CD4-positive, alpha-beta T cell (primary cell): ENCODE measurements around the gene UTP15. TPM values are rescaled to one million over a fixed set of nuclear protein-coding genes. Genes with fewer than 3 reads are reported as not detected.
A peak's percentile ranks its signal among the peaks of the same experiment; 100 is the strongest.

Source experiments
- ATAC-seq: fragments of 200-7000 bp; cut with Tn5 transposase; one replicate; pipeline ENCODE4 v1.10.0; 2022; ENCODE audit warnings: mild to moderate bottlenecking; ENCODE audit not compliant: poor library complexity
- CTCF ChIA-PET: fragments of 350-600 bp; sonication (Branson Sonifier 250); formaldehyde crosslinking; loops from one replicate; lab custom pipeline; 2021; ENCODE audit warnings: antibody characterized with exemption, inconsistent platforms; lab: Charles Lee
- POLR2A ChIA-PET: fragments of 350-600 bp; sonication (Branson Sonifier 250); formaldehyde crosslinking; loops from one replicate; lab custom pipeline; 2021; ENCODE audit warnings: antibody characterized with exemption, inconsistent platforms; lab: Charles Lee
- DNase-seq, 14 experiments: peaks; one replicate each; pipeline ENCODE4 v3.0.0-alpha.2; 2013 to 2020; ENCODE audit warnings: mixed read lengths in 2 of 14
- H3K27ac ChIP-seq, 2 donors: one replicate each; pipeline versions ENCODE4 v1.5.1 to v1.7.0; 2013; ENCODE audit warnings: low read length in 2 of 2, low read depth in 1 of 2, mild to moderate bottlenecking in 1 of 2
- H3K27me3 ChIP-seq, 2 experiments: 1 replicate in 1 of 2; 2 replicates in 1 of 2; pipeline versions ENCODE4 v1.6.1 to v1.7.0; 2013; ENCODE audit warnings: low read length in 2 of 2, control low read depth in 1 of 2, mild to moderate bottlenecking in 1 of 2, moderate library complexity in 1 of 2; ENCODE audit not compliant: insufficient read depth in 2 of 2, control insufficient read depth in 1 of 2
- H3K36me3 ChIP-seq: one replicate; pipeline ENCODE4 v1.6.1; 2013; ENCODE audit warnings: low read length, control low read depth; ENCODE audit not compliant: insufficient read depth
- H3K4me1 ChIP-seq: one replicate; pipeline ENCODE4 v1.6.1; 2013; ENCODE audit warnings: low read length, control low read depth; ENCODE audit not compliant: insufficient read depth
- H3K4me3 ChIP-seq: one replicate; pipeline ENCODE4 v1.5.1; 2013; ENCODE audit warnings: mild to moderate bottlenecking, low read length, moderate library complexity
- H3K9me3 ChIP-seq, 2 experiments: 1 replicate in 1 of 2; 2 replicates in 1 of 2; pipeline versions ENCODE4 v1.6.1 to v1.7.0; 2013; ENCODE audit warnings: low read length in 2 of 2, mild to moderate bottlenecking in 2 of 2, control low read depth in 1 of 2, moderate library complexity in 1 of 2; ENCODE audit not compliant: control insufficient read depth in 1 of 2, insufficient read depth in 1 of 2
- H3K27ac Mint-ChIP-seq: one replicate; pipeline ENCODE4 v1.8.0; 2020; ENCODE audit warnings: mixed read lengths
- H3K27me3 Mint-ChIP-seq: one replicate; pipeline ENCODE4 v1.8.0; 2021; ENCODE audit warnings: mixed read lengths
- H3K36me3 Mint-ChIP-seq: one replicate; pipeline ENCODE4 v1.8.0; 2021; ENCODE audit warnings: low read depth, mixed read lengths
- H3K4me1 Mint-ChIP-seq: one replicate; pipeline ENCODE4 v1.8.0; 2021; ENCODE audit warnings: low read depth, mixed read lengths
- H3K4me3 Mint-ChIP-seq: one replicate; pipeline ENCODE4 v1.8.0; 2020; ENCODE audit warnings: mild to moderate bottlenecking, mixed read lengths
- H3K9me3 Mint-ChIP-seq: one replicate; pipeline ENCODE4 v1.8.0; 2020; ENCODE audit warnings: mixed read lengths
- intact Hi-C, 2 experiments: fragments of 100-400 bp; cut with DNase I in 1 of 2; cut with micrococcal nuclease in 1 of 2; formaldehyde crosslinking; loops; one replicate each; pipeline versions ENCODE4 v1.15.1 to v1.9.0; 2023 to 2025; cut with DNase I, micrococcal nuclease
- total RNA-seq, 174 experiments: library from RNA in 2 of 174; stranded (reverse) in 2 of 174; gene quantifications; one replicate each; pipeline ENCODE4 v1.2.3 and lab custom pipeline; 2021 to 2026
- TF ChIP-seq, protein P1 (sequence below): fragments of 200-600 bp; IDR thresholded peaks from one replicate; pipeline ENCODE4 v1.8.0; 2022; ENCODE audit warnings: antibody characterized with exemption, mild to moderate bottlenecking

Gene UTP15
- total RNA-seq, 2 experiments from 2014 or later, result 52.0 to 55.2 TPM

DNA sequence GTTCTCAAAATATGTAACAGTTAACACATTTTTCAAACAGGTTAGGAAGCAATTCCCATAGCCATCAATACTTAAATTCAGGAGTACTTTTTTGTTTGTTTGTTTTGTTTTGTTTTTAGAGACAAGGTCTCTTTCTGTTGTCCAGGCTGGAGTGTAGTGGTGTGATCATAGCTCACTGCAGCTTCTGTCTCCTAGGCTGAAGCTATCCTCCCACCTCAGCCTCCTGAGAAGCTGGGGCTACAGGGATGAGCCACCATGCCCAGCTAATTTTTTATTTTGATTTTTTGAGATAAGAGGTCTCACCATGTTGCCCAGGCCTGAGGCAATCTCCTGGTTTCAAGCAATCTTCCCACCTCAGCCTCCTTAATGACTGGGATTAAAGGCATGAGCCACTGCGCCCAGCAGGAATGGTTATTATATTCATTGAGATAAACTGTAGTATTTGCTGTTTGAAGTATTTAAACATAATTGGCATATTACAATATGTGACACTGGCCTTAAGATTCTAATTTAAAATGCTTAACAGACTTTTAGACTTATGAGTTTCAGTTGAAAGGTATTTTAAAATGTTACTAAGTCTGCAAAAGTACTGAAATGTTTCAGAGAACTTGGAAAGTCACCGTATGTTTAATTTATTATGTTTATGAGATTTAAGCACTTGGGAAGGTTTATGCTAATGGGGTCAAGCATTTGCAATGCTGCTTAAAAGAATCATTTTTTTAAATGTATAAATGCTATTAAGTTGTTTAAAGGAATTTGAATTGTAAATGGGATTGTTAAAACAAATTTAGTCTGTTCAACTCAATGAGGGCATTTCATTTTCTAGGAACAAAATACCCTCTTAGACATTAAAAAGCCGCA is 17.0 kb downstream of the UTP15 start:
- Mint-ChIP-seq H3K4me1 (no peaks in the 10 kb centered on the region), H3K27ac (no peak overlapping the region), H3K4me3 (no peak overlapping the region), H3K9me3 (no peaks in the 10 kb centered on the region), H3K27me3 (no peaks in the 10 kb centered on the region), H3K36me3 (peaks cover 39% of the 10 kb centered on the region)
- peaks cover 32% of the 10 kb centered on the region for H3K36me3 ChIP-seq
- H3K27ac ChIP-seq, result no peak overlapping the region
- H3K4me3 ChIP-seq, result no peak overlapping the region
- intact Hi-C loops, result no loop called here
- POLR2A ChIA-PET, result no interaction called here
- no peak for ATAC-seq
- DNase-seq, result no peak
- no peaks in the 10 kb centered on the region for H3K4me1 ChIP-seq
- H3K27me3 ChIP-seq, result no peaks in the 10 kb centered on the region
- TF ChIP-seq, protein P1, sequence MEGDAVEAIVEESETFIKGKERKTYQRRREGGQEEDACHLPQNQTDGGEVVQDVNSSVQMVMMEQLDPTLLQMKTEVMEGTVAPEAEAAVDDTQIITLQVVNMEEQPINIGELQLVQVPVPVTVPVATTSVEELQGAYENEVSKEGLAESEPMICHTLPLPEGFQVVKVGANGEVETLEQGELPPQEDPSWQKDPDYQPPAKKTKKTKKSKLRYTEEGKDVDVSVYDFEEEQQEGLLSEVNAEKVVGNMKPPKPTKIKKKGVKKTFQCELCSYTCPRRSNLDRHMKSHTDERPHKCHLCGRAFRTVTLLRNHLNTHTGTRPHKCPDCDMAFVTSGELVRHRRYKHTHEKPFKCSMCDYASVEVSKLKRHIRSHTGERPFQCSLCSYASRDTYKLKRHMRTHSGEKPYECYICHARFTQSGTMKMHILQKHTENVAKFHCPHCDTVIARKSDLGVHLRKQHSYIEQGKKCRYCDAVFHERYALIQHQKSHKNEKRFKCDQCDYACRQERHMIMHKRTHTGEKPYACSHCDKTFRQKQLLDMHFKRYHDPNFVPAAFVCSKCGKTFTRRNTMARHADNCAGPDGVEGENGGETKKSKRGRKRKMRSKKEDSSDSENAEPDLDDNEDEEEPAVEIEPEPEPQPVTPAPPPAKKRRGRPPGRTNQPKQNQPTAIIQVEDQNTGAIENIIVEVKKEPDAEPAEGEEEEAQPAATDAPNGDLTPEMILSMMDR, result no peak
- CTCF ChIA-PET, result interaction anchor here (1.0 kb wide), 1 partner anchor 9 kb away, joined by 5 read pairs; no protein-coding TSS in a partner anchor
- no peaks in the 10 kb centered on the region for H3K9me3 ChIP-seq

- Histone ChIP-seq H3K9me3 (no peaks in the 10 kb centered on the region), H3K27ac (no peak overlapping the region), H3K27me3 (no peaks in the 10 kb centered on the region), H3K36me3 (no peaks in the 10 kb centered on the region), H3K4me3 (no peak overlapping the region), H3K4me1 (no peaks in the 10 kb centered on the region)
- Mint-ChIP-seq H3K27me3 (no peaks in the 10 kb centered on the region), H3K36me3 (no peaks in the 10 kb centered on the region), H3K9me3 (no peaks in the 10 kb centered on the region), H3K27ac (no peak overlapping the region), H3K4me3 (no peak overlapping the region), H3K4me1 (no peaks in the 10 kb centered on the region)
- ATAC-seq (no peak), DNase-seq (no peak)
- intact Hi-C loops, result no loop called here
- POLR2A ChIA-PET, result no interaction called here
- TF ChIP-seq, protein P1, result no peak
- CTCF ChIA-PET, result no interaction called here
Observed at GRCh38 chr5:73587923-73588322, 22.4 kb downstream of the UTP15 start.

GRCh38 chr5:73591102-73591695 is 25.7 kb downstream of the UTP15 start:
- Histone ChIP-seq H3K9me3 (no peaks in the 10 kb centered on the region), H3K27me3 (no peaks in the 10 kb centered on the region), H3K4me1 (no peaks in the 10 kb centered on the region), H3K36me3 (no peaks in the 10 kb centered on the region), H3K4me3 (no peak overlapping the region), H3K27ac (no peak overlapping the region)
- no peaks in the 10 kb centered on the region for H3K4me1 Mint-ChIP-seq
- DNase-seq, result peak in 10 of 14 experiments; percentile 9 to 83 (median 40)
- ATAC-seq, result peak; percentile 62
- no peak overlapping the region for H3K27ac Mint-ChIP-seq
- intact Hi-C loops, result loop anchor here (1.0 to 10.0 kb wide), 4 partner anchors 201 to 1058 kb away; no protein-coding TSS in a partner anchor
- H3K36me3 Mint-ChIP-seq, result no peaks in the 10 kb centered on the region
- H3K9me3 Mint-ChIP-seq, result no peaks in the 10 kb centered on the region
- ChIA-PET CTCF (interaction anchor here (0.7 to 2.4 kb wide), 7 partner anchors 9 to 201 kb away, joined by 3 to 13 read pairs (median 4); no protein-coding TSS in a partner anchor), POLR2A (interaction anchor here (0.6 to 0.9 kb wide), 2 partner anchors 36 to 202 kb away, joined by 3 to 5 read pairs; no protein-coding TSS in a partner anchor)
- TF ChIP-seq, protein P1, result peak; percentile 92
- H3K27me3 Mint-ChIP-seq, result no peaks in the 10 kb centered on the region
- no peak overlapping the region for H3K4me3 Mint-ChIP-seq
